ENCODE measurements around the gene CFAP157.
A peak's percentile ranks its signal among the peaks of the same experiment; 100 is the strongest.

The CFAP157 gene

DNA sequence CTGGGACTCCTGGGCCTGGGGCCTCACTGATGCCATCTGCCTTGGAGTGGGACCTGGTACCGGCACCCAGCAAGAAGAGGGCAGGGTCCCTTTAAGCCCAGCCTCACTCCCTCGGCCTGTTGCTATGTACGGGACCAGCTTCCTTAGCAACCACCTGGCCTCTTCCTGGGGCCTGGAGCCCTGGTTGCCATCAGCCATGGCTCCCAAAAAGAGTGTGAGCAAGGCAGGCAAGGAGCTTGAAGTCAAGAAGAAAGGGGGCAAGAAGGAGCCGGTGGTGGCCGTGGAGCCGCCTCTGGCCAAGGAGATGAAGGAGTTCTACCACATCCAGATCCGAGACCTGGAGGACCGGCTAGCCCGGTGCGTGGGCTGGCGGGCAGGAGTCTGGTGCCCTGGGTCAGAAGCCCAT lies at the start of gene CFAP157:
Gene CFAP157, plus strand, starts transcription at position 153 of the 406 bp plus-strand sequence. Its CDS starts 44 bp downstream, at position 197.
- DNase-seq, result no peak

- no peak for DNase-seq
Observed at GRCh38 chr9:127658428-127658827, 48.4 kb upstream of the CFAP157 start.

DNA sequence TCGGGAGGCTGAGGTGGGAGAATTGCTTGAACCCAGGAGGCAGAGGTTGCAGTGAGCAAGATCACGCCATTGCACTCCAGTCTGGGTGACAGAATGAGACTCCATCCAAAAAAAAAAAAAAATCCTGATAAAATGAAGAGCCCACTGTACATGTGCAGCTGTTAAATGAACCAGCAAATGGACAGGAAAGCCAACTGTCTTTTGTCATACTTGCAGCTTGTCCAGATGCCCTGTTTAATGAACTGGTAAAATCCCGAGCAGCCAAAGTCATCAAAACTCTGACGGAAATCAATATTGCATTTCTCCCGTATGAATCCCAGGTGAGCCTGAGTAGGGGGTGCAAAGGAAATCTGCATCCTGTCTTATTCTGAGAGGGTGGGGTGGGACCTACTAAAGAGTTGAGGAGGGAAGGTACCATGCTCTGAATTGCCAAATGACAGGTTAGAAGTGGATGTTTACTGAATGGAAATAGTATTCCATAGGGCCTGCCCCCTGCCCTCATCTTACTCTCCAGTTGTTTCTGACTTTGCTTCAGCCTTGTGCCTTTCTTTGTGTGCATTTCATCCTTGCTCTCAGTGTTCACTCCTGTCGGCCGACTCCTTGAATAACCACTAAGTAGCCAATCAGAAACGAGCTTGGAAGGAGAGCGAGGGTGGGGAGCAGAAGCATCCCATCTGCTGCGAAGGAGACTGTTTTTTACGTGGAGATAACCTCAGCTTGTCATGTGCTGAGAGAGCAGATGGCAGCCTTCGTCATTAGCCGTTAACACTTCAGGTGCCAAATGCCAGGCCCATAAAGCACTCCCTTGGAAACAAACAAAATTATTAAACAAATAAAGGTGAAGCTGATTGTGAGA lies 45.7 kb upstream of the CFAP157 start:
- DNase-seq, result no peak

- no peak for DNase-seq
Observed at GRCh38 chr9:127662617-127663016, 44.2 kb upstream of the CFAP157 start.

- DNase-seq, result no peak
Observed at GRCh38 chr9:127664324-127664677, 42.5 kb upstream of the CFAP157 start.

GRCh38 chr9:127664678-127665507 lies 41.9 kb upstream of the CFAP157 start:
- DNase-seq, result no peak

GRCh38 chr9:127667127-127667844 lies 39.5 kb upstream of the CFAP157 start:
- no peak for DNase-seq

- no peak for DNase-seq
Observed at GRCh38 chr9:127667906-127668305, 38.9 kb upstream of the CFAP157 start.

- DNase-seq, result no peak
Observed at GRCh38 chr9:127673234-127673633, 33.6 kb upstream of the CFAP157 start.

DNA sequence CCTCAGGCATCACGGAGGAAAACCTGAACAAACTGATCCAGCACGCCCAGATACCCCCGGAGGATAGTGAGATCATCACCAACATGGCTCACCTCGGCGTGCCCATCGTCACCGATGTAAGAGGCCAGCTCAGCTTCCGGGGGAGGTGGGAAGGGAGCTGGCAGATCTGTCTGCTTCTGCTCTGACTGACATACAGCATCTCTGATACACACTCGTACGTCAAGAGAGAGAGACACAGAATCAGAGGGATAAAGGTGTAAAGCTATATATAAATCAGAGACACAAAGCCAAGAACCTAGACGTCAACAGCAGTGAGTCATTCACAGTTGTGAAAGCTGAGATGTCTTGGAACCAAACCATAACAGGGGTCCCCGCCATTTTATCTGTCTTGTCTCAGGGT lies 30.1 kb upstream of the CFAP157 start:
- no peak for DNase-seq

DNA sequence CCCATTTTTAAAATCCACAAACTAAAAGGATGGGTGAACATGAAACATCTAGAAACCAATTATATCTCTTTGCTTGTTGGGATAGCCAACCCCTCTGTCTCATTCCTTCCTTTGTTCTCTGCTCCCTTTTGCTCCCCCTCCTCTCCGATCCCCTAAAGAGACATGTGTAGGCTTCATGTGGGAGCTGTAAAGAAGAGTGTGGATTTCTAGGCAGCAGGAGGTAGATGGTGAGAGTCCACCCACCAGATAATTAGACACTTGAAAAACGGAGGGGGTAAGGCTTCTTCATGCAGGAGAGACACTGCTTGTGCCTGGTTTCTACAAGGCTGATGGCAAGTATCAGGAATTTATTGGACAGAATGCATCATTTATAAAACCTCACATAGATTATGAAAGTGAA lies 27.3 kb upstream of the CFAP157 start:
- no peak for DNase-seq

GRCh38 chr9:127680226-127680625 lies 26.6 kb upstream of the CFAP157 start:
- no peak for DNase-seq

DNA sequence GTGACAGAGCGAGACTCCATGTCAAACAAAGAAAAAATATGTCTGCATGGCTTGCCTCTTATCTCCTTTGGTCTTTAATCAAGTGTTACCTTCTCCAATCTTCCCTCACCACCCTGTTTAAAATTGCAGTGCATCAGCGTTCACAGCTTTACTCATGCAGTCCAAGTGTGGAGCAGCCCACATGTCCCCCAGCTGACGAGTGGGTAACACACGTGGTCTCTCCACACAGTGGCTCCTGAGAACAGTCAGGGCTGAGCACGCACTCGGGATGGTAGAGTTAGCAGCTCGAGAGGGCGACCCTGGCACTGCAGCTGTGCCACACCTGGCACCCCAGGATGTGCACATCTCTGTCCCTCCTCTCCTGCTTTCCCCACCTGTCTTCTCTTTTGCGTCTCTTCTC lies 25.9 kb upstream of the CFAP157 start:
- DNase-seq, result no peak

GRCh38 chr9:127682351-127683136 lies 24.2 kb upstream of the CFAP157 start:
- no peak for DNase-seq

DNA sequence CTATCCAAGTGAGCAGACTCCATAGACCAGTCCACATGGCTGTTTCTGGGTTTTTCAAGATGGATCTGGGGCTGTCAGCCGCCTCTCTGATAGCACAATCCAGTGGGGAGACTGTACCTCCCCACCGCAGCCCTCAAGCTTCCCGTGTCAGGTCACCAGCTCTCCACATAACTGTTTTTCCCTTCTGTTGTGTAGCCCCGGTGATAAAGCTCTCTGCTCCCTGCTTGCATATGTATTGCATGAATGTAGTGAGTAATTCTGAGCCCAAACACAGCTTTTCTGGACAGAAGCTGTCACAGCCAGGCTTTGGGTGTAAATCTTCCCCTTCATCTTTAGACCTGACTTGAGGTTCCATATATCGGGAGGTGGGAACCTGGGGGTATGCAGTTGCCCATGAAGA lies 23.1 kb upstream of the CFAP157 start:
- DNase-seq, result no peak

DNA sequence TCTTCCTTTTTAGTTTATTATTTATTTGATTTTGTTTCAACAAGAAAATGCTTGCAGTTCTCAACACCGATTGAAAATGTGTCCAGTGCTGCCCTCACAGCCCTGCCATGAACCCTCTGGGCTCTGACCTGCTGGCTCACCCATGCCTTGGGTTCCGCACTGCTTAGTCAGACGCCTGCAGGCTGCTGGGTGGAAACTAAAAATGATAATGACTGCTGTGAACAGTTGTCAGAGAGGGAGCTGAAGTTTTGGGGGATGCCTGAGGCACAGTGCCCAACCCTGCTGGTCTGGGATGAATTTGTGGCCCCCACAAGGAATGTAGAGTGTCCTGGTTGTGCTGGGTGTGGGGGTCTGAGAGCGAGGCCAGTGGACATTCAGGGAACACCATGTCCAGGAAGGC lies 22.2 kb upstream of the CFAP157 start:
- no peak for DNase-seq

- DNase-seq, result peak; percentile 18
Observed at GRCh38 chr9:127686461-127687393, 20.1 kb upstream of the CFAP157 start.

- DNase-seq, result no peak
Observed at GRCh38 chr9:127689329-127690000, 17.3 kb upstream of the CFAP157 start.

DNA sequence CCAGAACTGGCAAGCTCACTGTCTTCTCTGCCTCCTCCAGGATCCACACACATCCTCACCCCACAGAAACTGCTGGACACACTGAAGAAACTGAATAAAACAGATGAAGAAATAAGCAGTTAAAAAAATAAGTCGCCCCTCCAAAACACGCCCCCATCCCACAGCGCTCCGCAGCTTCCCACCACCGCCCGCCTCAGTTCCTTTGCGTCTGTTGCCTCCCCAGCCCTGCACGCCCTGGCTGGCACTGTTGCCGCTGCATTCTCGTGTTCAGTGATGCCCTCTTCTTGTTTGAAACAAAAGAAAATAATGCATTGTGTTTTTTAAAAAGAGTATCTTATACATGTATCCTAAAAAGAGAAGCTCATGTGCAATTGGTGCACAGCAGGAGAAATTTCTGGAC lies 16.1 kb upstream of the CFAP157 start:
- no peak for DNase-seq

DNA sequence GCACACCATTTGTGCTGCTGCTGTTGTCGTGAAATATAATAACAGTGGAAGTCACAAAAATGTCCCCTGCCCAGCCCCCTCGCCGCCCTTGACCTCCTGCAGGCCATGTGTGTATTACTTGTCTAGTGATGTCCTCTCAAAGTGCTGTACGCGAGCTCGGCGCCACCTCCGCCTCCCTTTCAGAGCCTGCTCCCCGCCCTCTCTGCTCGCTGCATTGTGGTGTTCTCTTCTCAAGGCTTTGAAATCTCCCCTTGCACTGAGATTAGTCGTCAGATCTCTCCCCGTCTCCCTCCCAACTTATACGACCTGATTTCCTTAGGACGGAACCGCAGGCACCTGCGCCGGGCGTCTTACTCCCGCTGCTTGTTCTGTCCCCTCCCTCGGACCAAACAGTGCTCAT lies 14.7 kb upstream of the CFAP157 start:
- no peak for DNase-seq

- DNase-seq, result no peak
Observed at GRCh38 chr9:127693143-127693542, 13.6 kb upstream of the CFAP157 start.
